Measurements from ENCODE around the gene SREBF2. TPM values are rescaled to one million over a fixed set of nuclear protein-coding genes. Genes with fewer than 3 reads are reported as not detected.

Gene SREBF2
- polyA plus RNA-seq, 4 donors, result 86.4 to 106 (median 92.7) TPM

DNA sequence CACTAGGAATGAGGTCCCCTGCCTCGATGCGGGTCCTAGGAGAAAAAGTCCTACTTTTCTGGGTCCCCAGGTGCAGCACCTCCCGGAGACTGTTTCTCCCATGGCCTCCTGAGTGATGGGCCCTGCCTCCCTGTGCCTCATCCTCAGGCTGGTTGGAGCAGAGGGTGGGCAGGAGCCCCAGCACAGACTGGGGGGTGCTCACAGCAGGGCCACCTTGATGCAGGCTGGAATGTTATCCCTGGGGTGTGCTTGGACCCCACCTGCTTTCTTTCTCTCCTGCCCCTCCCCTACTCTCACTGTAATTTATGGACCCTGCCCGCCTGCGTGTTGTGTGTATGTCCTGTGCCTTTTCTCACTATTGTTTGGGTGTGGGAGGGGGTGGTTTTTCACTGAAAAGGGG is 73.9 kb downstream of the SREBF2 start:
- DNase-seq (ENCODE audit: low read depth in 4 of 4, low spot score in 2 of 4), result no peak

DNA sequence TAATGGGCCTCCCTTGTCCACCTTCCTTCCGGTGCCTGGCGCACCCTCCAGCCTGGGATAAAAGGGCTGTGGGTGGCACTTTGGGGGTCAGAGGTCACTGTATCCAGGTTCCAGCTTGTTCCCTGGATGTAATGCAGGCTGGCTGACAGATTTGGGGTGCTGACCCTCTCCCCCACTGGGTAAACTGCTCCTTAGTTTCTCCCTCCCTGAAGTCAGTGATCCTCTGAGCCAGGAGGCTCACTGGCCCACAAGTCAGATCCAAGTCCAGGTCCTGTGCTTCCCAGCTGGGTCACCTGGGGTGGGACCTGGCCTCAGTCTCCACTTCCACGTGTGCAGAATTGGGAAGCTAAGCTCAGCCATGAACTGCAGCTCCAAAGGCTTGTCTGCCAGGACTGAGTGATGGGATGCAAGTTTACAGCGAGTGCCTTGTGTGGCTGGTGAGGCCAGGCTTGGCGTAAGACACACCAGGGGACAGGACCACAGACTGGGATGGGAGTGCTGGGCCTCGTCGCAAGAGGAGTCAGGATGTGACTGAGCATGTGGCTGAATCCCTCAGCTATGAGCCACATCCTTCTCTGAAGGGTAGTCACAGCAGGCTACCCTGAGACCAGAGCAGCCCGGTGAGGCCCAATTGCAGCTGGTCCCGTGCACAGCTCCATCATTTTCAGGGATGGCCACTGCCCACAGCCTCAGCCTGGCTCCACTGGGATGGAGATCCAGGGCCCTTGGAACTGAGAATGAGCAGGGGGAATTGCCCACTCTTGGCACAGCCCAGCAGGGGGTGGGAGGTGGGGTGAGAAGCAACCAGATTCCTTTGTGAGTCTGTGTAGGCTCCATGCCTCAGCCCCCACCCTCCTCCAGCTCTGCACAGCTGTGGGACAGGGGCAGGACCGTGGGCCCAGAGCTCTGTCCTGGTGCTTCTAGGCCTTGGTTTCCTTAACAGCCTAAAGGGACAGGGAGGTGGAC is 74.8 kb downstream of the SREBF2 start:
- no peak for DNase-seq (ENCODE audit: low read depth in 4 of 4, low spot score in 2 of 4)

DNA sequence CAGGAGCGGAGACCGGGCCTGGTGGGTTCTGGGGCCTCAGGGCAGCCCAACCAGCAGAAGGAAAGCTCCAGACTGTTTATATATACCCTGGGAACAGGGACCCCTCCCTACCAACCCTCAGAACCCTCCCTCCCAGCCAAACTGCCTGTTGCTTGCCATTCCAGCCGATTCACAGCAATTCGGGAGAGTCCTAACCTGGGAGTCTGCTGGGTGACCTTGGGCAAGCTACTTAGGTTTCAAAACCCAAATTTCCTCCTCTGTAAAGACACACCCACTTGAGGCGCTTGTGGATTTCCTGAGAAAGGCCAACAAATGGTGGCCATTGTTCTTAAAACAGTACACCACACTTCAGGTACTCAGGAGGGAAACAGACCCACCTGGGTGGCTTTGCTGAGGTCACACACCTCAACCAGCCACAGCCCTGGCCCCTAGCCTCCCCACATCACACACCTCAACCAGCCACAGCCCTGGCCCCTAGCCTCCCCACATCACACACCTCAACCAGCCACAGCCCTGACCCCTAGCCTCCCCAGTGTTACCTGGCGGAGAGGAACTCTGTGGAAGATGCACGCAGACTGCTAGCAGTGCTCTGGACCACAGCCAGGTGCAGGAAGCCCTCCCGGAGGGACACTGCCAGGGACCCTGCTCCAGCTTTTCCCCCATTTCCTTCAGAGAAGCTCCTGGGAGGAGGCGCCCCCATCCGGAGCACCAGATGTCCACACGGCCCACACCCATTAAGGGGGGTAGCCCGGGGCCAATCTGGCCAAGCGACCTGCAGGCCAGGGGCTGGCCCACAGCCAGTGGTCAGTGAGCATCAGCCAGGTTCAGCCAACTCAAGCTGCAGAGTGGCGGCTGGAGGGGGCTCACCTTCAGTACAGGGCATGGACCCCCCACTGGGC is 75.8 kb downstream of the SREBF2 start:
- DNase-seq (ENCODE audit: low read depth in 4 of 4, low spot score in 2 of 4), result no peak

DNA sequence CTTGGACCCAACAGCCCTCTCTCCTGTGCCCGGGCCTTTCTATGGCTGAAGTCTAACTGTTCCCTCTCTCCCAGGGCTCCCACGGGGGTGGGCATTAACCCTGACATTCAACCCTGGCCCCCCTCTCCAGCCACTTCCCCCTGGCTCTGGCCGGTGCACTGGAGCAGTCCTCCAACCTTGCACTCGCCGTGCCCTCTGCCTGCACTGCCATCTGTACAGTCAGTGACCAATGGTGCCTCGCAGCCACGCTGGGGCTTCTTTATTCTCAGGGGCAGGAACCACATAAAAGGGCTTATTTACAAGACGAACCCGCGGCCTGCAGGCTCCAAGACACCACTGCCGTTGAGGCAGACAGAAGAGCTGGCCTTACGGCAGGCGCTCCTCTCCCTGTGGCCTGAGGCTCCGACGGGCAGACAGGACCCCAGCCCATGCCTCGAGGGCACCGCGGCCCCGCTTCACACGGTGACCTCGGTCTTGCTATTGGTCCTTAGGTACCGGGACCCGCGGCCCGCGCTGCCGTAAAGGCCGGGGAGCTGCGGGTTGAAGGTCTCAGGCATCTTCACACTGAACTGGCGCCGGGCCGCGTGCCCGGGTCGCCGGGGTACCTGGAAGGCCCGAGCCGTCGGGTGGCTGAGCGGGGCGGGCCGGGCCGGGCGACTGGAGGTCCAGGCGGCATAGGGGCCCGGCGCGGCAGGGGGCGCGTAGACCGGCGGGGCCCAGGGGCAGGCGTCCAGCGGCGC is 76.6 kb downstream of the SREBF2 start:
- no peak for DNase-seq (ENCODE audit: low read depth in 4 of 4, low spot score in 2 of 4)

DNA sequence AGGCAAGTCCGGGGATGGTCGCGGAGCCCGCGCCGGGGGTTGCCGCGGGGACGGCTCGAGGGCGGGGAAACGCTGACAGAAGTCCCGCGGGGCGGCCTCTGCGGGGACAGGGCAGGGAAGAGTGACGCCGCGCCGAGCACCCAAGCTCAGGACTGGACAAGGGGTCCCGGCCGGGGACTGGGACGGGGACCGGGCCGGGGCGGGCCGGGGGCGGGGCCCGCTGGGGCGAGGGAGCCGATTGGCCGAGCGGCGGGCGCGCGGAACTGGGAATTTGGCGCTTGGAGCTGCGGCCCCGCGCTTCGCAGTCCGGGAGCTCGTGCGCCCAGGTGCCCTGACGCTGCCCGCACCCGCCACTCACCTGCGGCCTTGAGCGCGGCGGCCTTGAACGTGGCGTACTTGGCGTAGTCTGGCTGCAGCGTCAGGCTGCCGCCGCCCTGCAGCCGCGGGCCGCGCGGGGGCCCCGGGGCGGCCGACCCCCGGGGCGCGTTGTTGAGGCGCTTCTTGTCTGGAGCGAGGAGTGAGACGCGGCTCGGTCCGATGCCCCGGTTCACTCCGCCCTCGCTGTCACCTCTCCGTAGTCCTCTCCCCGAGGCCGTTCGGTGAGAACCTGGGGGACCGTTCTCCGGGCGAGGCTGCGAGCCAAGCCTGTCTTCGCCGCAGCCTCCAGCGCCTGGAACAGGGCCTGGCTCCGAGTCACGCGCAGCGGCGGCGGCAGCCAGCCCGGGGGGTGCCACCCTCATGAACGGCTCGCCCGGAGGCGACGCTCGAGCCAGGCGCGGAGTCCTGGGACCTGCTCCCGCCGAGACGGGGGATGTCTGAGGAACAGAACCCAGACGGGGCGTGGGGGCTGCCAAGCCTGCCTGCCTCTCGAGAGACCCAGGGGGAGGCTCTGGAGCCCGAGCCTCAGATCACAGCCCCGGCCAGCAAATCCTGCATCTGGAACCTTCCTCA is 77.4 kb downstream of the SREBF2 start:
- DNase-seq (ENCODE audit: low read depth in 4 of 4, low spot score in 2 of 4), result no peak

DNA sequence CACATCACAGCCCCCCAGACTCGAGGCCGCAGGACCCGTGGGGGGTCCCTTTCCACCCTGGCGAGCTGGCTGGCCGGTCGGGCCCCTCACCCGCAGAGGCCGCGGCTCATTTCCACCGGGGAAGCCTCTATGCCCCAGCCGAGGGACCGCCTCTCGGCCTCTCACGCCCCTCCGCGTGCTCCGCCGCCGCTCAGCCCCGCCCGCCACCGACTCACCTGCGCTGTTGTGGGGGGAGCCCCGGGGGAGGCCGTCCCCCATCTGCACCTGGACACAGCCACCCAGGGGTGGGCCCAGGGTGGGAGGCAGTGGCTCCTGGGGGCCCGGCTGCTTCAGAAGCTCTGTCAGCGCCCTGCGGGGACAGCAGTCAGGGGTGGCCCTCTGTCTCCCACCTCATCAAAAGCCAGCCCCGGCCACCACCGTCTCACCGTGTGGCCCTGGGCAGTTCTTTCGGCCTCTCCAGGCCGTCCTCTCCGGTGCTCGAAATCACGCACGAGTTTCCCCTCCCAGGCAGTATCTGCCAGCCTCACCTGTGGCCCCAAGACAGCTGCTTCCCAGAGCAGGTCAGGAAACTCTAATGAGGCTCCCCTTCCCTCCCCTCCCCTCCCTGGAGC is 78.2 kb downstream of the SREBF2 start:
- DNase-seq (ENCODE audit: low read depth in 4 of 4, low spot score in 2 of 4), result no peak

DNA sequence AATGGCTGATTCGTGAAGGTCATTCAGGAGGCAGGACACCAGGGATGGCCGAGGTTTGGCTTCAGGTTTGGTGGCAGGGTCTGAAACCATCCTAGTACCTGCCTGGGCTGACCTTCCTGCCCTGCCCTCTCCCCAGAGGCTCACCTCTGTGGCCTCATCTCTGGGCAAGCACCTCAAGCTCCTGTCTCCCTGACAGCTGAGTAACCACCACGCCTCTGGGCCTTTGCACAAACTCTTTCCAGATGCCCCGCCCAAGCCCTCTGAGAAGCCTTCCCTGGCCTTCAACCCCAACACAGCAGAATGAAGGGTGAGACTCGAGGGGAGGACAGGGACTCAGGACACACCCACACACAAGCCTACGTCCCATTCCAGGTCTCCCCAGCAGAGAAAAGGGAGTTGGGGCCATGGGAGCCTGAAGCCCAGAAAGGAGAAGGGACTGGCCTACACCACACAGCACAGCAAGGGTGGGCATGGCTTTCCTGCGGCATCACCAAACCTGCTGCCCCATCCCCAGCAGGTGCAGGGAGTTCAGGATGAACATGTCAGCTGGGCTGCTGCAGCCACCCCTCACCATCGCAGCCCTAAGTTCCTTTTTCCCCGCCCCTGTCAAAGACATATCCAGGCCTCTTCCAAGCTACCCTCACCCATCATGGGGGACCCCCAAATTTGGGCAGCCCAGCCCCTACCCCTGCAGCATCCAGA is 79.6 kb downstream of the SREBF2 start:
- DNase-seq (ENCODE audit: low read depth in 4 of 4, low spot score in 2 of 4), result no peak

DNA sequence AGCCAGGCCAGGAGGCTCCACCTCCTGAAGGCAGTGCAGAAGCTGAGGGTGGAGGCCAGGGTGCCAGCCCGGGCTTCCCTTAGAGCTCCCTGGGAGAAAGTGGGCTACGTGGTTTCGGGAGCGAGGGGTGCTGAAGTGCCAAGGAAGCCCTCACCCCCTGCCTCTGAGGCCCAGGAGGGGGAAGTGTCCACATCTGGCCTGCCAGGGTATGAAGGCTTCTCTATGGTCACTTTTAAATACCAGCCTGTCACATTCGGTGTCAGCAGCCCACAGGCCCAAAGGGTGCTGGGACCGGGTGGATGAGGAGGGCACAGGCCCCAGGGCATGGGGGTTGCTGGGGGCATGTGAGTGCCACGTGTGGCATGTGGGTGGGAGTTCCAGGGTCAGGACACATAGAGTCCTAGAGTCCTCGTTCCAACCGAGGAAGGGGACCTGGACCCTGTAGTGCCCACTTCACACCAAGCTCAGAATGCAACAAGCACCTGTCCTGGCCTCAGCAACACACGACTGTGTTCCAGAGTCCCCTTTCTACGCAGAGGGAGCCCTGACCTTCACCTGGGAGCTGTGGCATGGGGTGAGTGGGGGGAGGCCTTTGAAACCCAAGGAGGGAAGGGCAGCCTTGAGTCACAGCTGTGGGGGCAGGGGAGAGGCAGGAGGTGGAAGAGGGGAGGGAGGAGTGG is 80.3 kb downstream of the SREBF2 start:
- no peak for DNase-seq (ENCODE audit: low read depth in 4 of 4, low spot score in 2 of 4)

DNA sequence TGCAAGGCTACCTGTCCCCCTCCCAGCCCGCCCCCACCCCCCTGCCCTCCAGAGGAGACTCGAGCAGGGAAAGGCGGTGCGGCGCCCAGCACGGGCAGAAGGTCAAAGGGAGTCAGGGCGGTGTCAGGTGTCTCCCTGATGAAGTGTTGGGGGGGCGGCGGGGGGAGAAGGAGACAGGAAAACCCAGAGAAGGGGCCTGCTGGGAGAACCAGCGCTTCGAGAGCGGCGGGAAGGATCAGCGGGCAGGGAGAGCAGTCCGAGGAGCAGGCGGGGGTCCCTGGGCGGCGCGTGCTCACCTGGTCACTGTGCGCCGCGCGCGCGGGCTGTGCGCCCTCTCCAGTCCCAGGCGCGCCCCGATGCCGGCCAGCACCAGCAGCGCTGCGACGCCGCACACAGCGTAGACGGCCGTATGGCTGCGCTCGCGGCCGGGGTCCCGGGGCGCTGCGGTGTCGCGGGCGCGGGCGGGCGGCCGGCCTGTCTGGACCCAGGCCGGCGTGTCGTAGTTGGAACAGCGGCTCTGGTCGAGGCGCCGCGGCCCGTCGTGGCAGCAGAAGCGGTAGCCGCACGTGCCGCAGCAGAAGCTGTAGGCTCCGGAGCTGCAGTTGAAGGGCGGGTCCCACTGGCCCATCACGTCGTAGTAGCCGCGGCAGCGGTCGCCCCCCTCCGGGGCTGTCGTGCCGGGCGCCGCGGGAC is 81.1 kb downstream of the SREBF2 start:
- no peak for DNase-seq (ENCODE audit: low read depth in 4 of 4, low spot score in 2 of 4)

DNA sequence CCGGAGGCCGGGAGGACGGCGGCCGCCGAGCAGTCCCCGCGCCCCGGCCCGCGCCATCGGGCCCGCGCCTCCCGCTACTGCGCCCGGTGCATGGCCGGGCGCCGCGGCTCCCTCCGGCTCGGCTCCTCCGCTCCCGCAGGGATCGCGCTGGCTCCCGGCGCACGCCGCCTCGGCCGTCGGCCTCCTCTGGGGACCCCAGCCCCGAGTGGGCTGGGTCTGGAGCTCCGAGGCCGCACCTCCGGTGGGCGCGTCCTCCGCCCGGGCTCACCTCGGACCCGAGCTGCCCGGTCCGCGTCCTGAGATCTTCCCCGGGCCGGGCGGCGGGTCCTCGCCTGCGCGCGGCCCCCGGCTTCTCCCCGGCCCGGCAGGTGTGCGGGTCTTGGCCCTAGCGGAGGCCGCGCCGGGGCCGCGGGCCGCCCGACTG is 81.7 kb downstream of the SREBF2 start:
- DNase-seq (ENCODE audit: low read depth in 4 of 4, low spot score in 2 of 4), result no peak

DNA sequence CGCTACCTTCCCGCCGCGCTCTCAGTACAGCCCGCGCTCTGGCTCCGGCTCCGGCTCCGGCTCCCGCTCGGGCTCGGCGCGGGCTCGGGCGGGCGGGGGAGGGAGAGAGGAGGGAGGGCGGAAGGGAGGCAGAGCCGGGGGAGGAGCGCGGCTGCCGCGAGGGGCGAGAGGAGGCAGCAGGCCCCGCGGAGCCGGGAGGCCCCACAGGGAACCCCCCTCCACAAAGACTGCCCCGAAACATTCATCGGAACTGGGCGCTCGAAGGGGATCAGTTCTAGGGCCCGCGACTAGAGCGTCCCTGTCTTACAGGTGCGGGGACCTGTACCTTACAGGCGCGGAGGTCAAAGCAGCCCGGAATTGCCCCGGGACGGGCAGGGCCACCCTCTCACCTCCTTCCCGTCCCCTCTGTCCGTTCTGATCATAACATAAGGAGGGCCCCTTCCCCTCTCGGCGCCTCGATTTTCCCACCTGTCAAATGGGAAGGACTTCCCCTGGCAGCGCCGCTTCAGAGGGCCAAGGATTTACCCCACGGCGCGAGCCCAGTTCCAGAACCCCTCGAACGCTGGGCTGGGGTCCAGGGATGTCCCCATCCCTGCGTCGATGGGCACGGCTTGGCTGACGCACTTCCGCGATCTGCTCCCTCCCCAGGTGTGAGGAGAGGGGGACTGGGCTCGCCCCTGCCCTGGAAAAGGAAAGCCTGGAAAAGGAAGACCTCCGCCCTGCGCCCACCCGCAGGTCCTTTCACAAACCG is 82.3 kb downstream of the SREBF2 start, which contains the start of gene SHISA8:
SHISA8 (minus strand) TSS at position 40 of the 751 bp plus-strand sequence. CDS start 407 bp downstream, outside the sequence.
- DNase-seq (ENCODE audit: low read depth in 4 of 4, low spot score in 2 of 4), result no peak

DNA sequence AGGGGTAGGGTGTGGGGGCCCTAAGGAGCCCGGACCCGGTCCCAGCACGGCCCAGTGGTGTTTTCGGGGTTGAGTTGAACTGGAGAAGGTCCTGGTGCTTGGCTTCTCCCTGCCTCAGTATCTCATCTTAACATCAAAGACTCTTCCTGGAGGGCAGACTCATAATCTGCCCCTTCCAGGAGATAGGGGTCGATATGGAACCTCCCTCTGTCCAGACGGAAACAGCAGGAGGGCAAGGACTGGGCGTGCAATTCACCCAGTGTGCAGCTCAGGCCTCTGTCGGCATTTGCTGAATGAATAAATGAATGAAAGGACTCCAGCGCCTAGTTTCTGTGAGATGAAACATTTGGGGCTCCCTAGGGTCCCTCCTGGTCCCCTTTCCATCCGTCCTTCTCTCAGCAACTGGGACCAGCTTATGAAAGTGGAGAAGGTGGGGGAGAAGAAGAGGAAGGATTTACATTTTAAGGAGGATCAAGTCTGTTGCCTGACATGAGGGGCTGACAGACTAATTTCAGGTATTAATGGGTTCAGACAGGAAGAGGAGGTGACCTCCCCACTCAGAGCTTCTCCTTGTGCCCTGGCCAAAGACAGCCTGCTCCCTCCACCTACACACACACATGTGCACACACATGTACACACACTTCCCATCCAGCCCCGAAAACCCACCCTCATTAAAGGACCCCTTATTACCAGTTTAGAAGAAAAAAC is 83.0 kb downstream of the SREBF2 start:
- no peak for DNase-seq (ENCODE audit: low read depth in 4 of 4, low spot score in 2 of 4)

DNA sequence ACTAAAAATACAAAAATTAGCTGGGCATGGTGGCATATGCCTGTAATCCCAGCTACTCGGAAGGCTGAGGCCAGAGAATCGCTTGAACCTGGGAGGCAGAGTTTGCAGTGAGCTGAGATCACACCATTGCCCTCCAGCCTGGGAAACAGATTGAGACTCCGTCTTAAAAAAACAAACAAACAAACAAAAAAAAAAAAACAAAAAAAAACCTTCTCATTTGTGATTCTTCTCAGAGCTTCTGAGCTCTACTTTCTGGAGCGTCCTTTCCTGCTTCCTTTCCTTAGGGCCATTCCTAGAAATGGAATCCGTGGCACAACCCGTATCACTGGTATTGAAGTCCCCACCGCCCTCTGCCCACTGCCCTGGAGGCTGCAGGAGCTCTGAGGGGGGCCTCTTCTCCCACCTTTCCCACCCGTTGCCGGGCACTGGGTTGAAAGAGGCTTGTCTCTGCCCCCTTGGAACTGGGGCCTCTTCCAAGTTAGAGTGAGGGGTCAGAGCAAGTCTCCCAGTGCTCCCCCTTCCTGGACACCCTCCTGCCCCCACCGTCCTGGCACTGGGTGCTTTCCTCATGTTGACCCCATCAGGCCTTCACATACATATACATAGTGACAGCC is 83.9 kb downstream of the SREBF2 start:
- DNase-seq (ENCODE audit: low read depth in 4 of 4, low spot score in 2 of 4), result no peak

DNA sequence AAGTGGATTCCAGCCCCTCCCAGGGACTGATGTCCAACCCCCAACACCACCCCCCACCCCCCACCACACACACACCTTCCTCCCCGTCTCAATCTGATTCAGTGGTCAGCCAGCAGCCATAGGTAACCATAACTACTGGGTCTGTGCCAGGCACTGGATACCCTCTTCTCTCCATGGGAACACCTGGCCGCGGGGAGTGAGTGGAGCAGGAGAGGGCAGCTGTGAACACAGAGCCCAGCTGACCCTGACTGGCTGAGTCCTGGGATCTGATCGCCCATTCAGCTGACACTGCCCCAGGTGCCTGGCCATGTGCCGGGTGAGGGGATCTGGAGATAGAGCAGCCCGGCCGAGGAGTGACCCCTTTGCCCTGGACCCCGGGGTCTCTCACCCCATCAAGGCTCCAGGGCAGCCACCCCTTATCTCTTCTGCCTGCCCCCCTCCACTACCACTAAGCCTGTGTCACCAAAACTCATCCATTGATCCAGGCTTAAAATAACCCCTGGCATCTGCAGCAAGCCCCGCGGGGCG is 84.5 kb downstream of the SREBF2 start:
- DNase-seq (ENCODE audit: low read depth in 4 of 4, low spot score in 2 of 4), result no peak

Data from left renal cortex interstitium (tissue), 4 donors.